Activated CD4-positive, alpha-beta T cell treated with anti-CD3 and anti-CD28 coated beads, Interleukin-2, Interleukin-4, amounts not matched to agents 100 ng/mL and 50 ng/mL, durations not matched to agents 16 hours and 8 hours (primary cell): Measurements from ENCODE around the gene USP40.

Experiments used
- DNase-seq: peaks from one replicate; pipeline ENCODE4 v3.0.0-alpha.2; 2020; ENCODE audit warnings: low spot score

Gene USP40

GRCh38 chr2:233474308-233475160, 92.0 kb downstream of the USP40 start:
- no peak for DNase-seq

- no peak for DNase-seq
Measured at GRCh38 chr2:233473878-233474277, 92.7 kb downstream of the USP40 start.

GRCh38 chr2:233473386-233473791, 93.2 kb downstream of the USP40 start:
- DNase-seq, result no peak

GRCh38 chr2:233471291-233472035, 95.1 kb downstream of the USP40 start:
- no peak for DNase-seq

GRCh38 chr2:233470839-233471238, 95.7 kb downstream of the USP40 start:
- no peak for DNase-seq

- no peak for DNase-seq
Measured at GRCh38 chr2:233470011-233470687, 96.4 kb downstream of the USP40 start.

- DNase-seq, result no peak
Measured at GRCh38 chr2:233469261-233470010, 97.1 kb downstream of the USP40 start.

GRCh38 chr2:233468741-233469110, 97.9 kb downstream of the USP40 start:
- DNase-seq, result no peak

- DNase-seq, result no peak
Measured at GRCh38 chr2:233468047-233468740, 98.4 kb downstream of the USP40 start.

- no peak for DNase-seq
Measured at GRCh38 chr2:233466991-233467603, 99.5 kb downstream of the USP40 start.

- no peak for DNase-seq
Measured at GRCh38 chr2:233464531-233465240, 101.9 kb downstream of the USP40 start.

- no peak for DNase-seq
Measured at GRCh38 chr2:233464056-233464455, 102.5 kb downstream of the USP40 start.

- DNase-seq, result no peak
Measured at GRCh38 chr2:233463586-233463985, 103.0 kb downstream of the USP40 start.

GRCh38 chr2:233462826-233463470, 103.6 kb downstream of the USP40 start:
- DNase-seq, result no peak

GRCh38 chr2:233462202-233462785, 104.3 kb downstream of the USP40 start:
- no peak for DNase-seq

GRCh38 chr2:233461481-233461891, 105.1 kb downstream of the USP40 start:
- DNase-seq, result no peak

GRCh38 chr2:233460726-233461441, 105.7 kb downstream of the USP40 start:
- no peak for DNase-seq

- DNase-seq, result no peak
Measured at GRCh38 chr2:233459426-233459825, 107.2 kb downstream of the USP40 start.

GRCh38 chr2:233458826-233459225, 107.8 kb downstream of the USP40 start:
- DNase-seq, result no peak
